Astrocyte (in vitro differentiated cells and primary cell): Measurements from ENCODE around the gene KEAP1.

ENCODE experiments used
- EZH2 ChIP-seq: IDR thresholded peaks from 2 replicates; pipeline ENCODE4 v1.6.1; 2012; ENCODE audit warnings: mild to moderate bottlenecking, low read length, inconsistent platforms; ENCODE audit not compliant: insufficient read depth
- TF ChIP-seq, protein P1 (sequence below): IDR thresholded peaks from 2 replicates; pipeline ENCODE4 v1.5.1; 2011; ENCODE audit warnings: low read depth, mild to moderate bottlenecking, inconsistent platforms, low read length, moderate library complexity; ENCODE audit not compliant: insufficient read depth

DNA sequence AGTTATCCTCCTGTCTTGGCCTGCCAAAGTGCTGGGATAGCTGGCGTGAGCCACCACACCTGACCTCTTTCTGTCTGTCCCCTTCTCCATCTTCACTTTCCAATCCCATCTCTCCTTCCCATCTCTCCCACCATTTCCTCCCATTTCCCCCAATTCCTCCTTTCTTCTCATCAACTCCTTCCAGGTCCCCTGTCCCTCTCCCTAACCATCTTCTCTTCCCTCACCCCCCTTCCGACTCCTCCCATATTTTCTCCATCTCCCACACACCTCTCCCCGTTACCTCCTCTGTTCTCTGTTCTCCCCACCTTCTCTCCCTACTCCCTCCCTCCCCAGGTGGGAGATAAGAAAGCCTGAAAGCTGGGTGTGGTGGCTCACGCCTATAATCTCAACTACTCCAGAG is 40.6 kb downstream of the KEAP1 start:
- no peak for TF ChIP-seq EZH2
- TF ChIP-seq, protein P1, sequence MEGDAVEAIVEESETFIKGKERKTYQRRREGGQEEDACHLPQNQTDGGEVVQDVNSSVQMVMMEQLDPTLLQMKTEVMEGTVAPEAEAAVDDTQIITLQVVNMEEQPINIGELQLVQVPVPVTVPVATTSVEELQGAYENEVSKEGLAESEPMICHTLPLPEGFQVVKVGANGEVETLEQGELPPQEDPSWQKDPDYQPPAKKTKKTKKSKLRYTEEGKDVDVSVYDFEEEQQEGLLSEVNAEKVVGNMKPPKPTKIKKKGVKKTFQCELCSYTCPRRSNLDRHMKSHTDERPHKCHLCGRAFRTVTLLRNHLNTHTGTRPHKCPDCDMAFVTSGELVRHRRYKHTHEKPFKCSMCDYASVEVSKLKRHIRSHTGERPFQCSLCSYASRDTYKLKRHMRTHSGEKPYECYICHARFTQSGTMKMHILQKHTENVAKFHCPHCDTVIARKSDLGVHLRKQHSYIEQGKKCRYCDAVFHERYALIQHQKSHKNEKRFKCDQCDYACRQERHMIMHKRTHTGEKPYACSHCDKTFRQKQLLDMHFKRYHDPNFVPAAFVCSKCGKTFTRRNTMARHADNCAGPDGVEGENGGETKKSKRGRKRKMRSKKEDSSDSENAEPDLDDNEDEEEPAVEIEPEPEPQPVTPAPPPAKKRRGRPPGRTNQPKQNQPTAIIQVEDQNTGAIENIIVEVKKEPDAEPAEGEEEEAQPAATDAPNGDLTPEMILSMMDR, result no peak
